HG02642 (cell line): ENCODE results near the gene FAM228B.

ENCODE experiments used
- ATAC-seq: cut with Tn5 transposase; IDR thresholded peaks from one replicate; pipeline ENCODE4 v1.9.1; 2021; ENCODE audit warnings: mild to moderate bottlenecking; ENCODE audit not compliant: unreplicated experiment, poor library complexity

Gene FAM228B

GRCh38 chr2:24152413-24153197 lies 29.3 kb downstream of the FAM228B start:
- no peak for ATAC-seq

GRCh38 chr2:24153478-24153877 lies 30.2 kb downstream of the FAM228B start:
- no peak for ATAC-seq

GRCh38 chr2:24158131-24158530 lies 34.9 kb downstream of the FAM228B start:
- no peak for ATAC-seq

- no peak for ATAC-seq
Measured at GRCh38 chr2:24159708-24160107, 36.4 kb downstream of the FAM228B start.

- ATAC-seq: no peak
Measured at GRCh38 chr2:24160761-24161160, 37.5 kb downstream of the FAM228B start.

- ATAC-seq: no peak
Measured at GRCh38 chr2:24162494-24162893, 39.2 kb downstream of the FAM228B start.

- no peak for ATAC-seq
Measured at GRCh38 chr2:24163186-24163585, 39.9 kb downstream of the FAM228B start.

- no peak for ATAC-seq
Measured at GRCh38 chr2:24163601-24164000, 40.3 kb downstream of the FAM228B start.

GRCh38 chr2:24164416-24164973 lies 41.2 kb downstream of the FAM228B start:
- ATAC-seq: peak; percentile 82

- no peak for ATAC-seq
Measured at GRCh38 chr2:24169023-24169422, 45.8 kb downstream of the FAM228B start.

- ATAC-seq: no peak
Measured at GRCh38 chr2:24174851-24175277, 51.6 kb downstream of the FAM228B start, which contains the start of gene FAM228A. Gene FAM228A, plus strand, starts transcription at chr2:24175053. Its CDS starts 428 bp downstream, at chr2:24175481.

- no peak for ATAC-seq
Measured at GRCh38 chr2:24175631-24176187, 52.4 kb downstream of the FAM228B start.

- ATAC-seq: no peak
Measured at GRCh38 chr2:24176326-24176725, 53.1 kb downstream of the FAM228B start.

- no peak for ATAC-seq
Measured at GRCh38 chr2:24179683-24180082, 56.4 kb downstream of the FAM228B start.

- ATAC-seq: no peak
Measured at GRCh38 chr2:24181849-24182248, 58.6 kb downstream of the FAM228B start.

- no peak for ATAC-seq
Measured at GRCh38 chr2:24182507-24182906, 59.2 kb downstream of the FAM228B start.

GRCh38 chr2:24183366-24184069 lies 60.2 kb downstream of the FAM228B start:
- no peak for ATAC-seq

GRCh38 chr2:24189551-24189950 lies 66.3 kb downstream of the FAM228B start:
- ATAC-seq: no peak

GRCh38 chr2:24190503-24190902 lies 67.2 kb downstream of the FAM228B start:
- no peak for ATAC-seq

- no peak for ATAC-seq
Measured at GRCh38 chr2:24191156-24191555, 67.9 kb downstream of the FAM228B start.

- ATAC-seq: no peak
Measured at GRCh38 chr2:24191848-24192247, 68.6 kb downstream of the FAM228B start.
